ENCODE measurements around the gene RUNX1.

DNA sequence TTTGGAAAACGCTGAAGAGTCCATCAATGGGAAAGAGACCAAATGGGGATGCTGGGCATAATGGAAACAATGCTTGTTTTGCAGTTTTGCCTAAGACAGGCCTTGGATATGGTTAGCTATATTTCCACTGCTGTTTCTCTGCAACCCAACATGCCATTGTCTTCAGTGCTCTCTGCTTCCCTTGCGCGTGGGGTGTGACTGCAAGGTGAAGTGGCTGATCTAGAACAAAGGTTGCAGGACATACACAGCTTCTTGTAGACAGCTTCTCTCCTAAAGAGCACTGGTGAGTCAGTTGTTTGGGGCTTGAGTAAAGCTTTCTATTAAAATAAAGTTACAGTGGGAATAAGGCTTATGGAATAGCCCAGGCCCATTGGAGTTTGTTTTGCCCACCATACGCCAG, 33.0 kb downstream of the RUNX1 start:
- TF ChIP-seq ARNTL (CRISPR knock-in tag; IDR thresholded peaks at IDR 0.05; ENCODE audit: borderline replicate concordance, low read depth) (no peak), GLIS3 (CRISPR knock-in tag; IDR thresholded peaks at IDR 0.05) (no peak), RARB (CRISPR knock-in tag; IDR thresholded peaks at IDR 0.05) (no peak), ZFP30 (CRISPR knock-in tag; IDR thresholded peaks at IDR 0.05) (no peak), TSHZ2 (CRISPR knock-in tag; IDR thresholded peaks at IDR 0.05) (no peak), ZFP3 (CRISPR knock-in tag; IDR thresholded peaks at IDR 0.05) (no peak), PPARA (CRISPR knock-in tag; IDR thresholded peaks at IDR 0.05; ENCODE audit: borderline replicate concordance) (no peak), ZNF565 (CRISPR knock-in tag; conservative IDR thresholded peaks at IDR 0.05; ENCODE audit: low read depth) (no peak), SNAI2 (CRISPR knock-in tag; IDR thresholded peaks at IDR 0.05) (no peak), ZNF70 (CRISPR knock-in tag; IDR thresholded peaks at IDR 0.05) (no peak)
- TF ChIP-seq, protein P1, sequence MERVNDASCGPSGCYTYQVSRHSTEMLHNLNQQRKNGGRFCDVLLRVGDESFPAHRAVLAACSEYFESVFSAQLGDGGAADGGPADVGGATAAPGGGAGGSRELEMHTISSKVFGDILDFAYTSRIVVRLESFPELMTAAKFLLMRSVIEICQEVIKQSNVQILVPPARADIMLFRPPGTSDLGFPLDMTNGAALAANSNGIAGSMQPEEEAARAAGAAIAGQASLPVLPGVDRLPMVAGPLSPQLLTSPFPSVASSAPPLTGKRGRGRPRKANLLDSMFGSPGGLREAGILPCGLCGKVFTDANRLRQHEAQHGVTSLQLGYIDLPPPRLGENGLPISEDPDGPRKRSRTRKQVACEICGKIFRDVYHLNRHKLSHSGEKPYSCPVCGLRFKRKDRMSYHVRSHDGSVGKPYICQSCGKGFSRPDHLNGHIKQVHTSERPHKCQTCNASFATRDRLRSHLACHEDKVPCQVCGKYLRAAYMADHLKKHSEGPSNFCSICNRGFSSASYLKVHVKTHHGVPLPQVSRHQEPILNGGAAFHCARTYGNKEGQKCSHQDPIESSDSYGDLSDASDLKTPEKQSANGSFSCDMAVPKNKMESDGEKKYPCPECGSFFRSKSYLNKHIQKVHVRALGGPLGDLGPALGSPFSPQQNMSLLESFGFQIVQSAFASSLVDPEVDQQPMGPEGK (CRISPR knock-in tag; IDR thresholded peaks at IDR 0.05; ENCODE audit: borderline replicate concordance), result no peak
- TF ChIP-seq, protein P2, sequence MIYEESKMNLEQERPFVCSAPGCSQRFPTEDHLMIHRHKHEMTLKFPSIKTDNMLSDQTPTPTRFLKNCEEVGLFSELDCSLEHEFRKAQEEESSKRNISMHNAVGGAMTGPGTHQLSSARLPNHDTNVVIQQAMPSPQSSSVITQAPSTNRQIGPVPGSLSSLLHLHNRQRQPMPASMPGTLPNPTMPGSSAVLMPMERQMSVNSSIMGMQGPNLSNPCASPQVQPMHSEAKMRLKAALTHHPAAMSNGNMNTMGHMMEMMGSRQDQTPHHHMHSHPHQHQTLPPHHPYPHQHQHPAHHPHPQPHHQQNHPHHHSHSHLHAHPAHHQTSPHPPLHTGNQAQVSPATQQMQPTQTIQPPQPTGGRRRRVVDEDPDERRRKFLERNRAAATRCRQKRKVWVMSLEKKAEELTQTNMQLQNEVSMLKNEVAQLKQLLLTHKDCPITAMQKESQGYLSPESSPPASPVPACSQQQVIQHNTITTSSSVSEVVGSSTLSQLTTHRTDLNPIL (CRISPR knock-in tag; IDR thresholded peaks at IDR 0.05; ENCODE audit: low read depth), result no peak

All from SK-N-SH treated with all-trans-retinoic acid at 6 μM for 48 hours (cell line).